ENCODE data around the gene ZCCHC2.

ZCCHC2 gene

DNA sequence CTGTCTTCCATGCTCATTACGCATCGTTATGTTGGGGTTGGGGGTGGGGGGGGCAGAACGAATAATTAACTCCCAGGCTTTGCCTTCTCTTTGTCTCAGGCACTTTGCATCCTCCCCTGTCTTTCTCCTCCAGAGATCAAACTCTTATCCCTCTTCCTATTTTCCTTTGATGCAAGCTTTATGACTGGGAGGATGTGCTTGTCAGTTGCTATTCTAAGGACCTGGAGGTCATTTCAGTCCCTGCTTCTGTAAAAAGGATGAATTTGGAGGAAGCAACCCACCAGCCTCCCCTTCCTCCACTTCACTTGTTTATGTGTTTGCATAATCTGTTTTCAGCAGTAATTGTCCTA lies 87.5 kb downstream of the ZCCHC2 start:
- no peak for DNase-seq (ENCODE audit: low spot score)

DNA sequence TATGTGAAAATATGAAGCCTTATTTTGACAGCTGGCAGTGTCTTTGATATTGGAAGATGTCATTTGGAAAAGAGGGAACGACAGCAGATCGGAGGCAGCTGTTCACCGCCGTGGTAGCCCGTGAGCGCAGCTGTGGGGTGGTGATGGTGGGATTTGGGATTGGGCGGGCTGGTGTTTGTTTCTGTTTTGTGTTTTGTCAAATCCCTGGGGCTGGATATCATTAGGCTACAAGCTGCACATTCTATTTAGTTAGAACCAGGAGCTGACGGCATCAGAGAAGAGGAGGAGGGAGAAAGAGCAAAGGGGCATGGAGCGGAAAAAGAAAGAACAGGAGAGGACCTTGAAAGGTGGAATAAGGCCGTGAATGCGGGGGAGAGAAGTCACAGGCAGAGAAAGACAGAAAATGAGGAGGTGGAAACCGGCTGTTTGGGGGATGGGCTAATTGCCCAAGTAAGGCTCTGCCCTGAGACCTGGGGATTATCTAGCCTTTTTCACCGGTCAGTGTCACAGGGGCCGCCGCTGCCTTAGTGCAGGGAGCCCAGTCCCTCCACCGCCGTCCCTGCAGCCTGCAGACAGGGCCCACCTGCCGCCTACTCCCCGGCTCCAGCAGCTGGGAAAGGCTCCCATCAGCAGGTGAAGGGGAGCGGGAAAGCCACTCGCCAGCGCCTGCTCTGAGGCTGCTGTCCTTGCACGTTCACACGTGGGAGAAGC lies 88.0 kb downstream of the ZCCHC2 start:
- no peak for DNase-seq (ENCODE audit: low spot score)

DNA sequence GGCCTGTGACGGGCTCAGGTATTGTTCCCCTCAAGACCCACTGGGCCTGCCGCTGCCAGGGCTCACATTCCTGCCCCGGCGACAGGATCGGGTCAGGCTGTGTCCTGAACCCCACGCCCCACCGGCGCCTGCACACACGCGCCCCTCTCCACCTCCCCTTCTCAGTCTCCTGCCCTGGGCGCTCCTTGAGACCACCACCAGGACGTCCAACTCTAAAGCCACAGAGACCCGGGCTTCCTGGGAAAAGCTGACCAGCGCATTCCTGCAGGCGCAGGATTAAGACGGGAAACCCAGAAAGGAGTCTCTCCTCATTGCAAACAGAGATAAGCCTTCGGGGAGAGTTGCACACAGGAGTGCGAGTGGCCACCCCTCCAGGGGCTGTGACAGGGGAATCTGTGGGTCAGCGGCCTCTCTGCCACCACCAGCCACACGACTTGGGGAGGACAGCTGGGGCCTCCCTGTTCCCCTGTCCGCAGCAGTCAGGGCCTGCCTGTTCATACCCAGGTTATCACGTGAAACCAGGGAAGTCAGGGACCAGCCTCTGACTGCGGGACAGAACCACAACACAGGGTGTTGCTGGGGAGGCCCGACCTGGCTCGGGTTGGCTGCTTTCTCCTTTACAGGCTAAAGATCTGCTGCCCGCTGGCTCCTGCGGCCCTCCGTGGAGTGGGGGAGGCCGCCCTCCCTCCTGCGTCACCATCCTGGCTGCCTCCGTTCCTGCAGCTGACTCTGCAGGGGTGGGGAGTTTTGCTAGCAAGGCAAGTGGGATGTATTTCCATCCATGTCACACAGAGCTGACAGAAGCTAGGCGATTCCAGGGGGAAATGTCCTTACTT lies 88.8 kb downstream of the ZCCHC2 start:
- no peak for DNase-seq (ENCODE audit: low spot score)

DNA sequence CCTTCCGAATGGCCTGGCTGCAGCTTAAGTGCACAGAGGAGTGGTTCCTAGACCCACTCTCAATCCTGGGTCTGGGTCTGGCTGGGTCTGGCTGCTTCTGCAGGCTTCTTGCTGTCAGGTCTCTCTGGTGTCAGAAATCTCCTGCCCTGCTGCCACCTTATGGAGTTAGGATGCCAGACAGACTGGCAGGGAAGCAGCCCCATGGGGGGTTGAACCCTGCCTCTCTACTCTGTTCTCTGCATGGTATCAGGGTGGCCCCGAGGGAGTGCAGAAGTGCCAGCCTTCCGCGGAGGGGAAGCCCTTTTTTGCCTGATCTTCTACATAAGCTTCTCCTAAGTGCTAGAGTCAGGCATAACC lies 89.4 kb downstream of the ZCCHC2 start:
- no peak for DNase-seq (ENCODE audit: low spot score)

DNA sequence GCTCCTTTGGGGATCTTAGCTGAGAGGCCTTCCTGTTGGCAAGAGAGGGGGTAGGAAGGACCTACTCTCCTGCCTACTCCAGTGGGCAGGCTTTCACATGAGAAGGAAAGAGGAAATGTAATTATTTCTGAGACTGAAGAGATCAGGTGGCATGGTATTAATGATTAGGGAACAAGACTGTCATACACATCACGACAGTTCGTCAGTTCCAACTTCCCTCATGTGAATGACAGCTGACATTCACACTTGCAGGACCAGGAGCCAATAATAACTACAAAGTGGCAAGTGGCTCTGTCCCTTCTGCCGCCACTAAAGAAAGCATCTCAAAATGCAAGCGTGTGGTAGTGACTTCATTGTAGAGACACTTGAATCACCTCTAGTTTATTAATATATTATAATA lies 90.0 kb downstream of the ZCCHC2 start:
- DNase-seq (ENCODE audit: low spot score): no peak

GRCh38 chr18:62614494-62614893 lies 91.7 kb downstream of the ZCCHC2 start:
- DNase-seq (ENCODE audit: low spot score): no peak

GRCh38 chr18:62616331-62616805 lies 93.5 kb downstream of the ZCCHC2 start:
- DNase-seq (ENCODE audit: low spot score): no peak

GRCh38 chr18:62617793-62618591 lies 95.2 kb downstream of the ZCCHC2 start:
- no peak for DNase-seq (ENCODE audit: low spot score)

- DNase-seq (ENCODE audit: low spot score): no peak
Measured at GRCh38 chr18:62618735-62619134, 95.9 kb downstream of the ZCCHC2 start.

DNA sequence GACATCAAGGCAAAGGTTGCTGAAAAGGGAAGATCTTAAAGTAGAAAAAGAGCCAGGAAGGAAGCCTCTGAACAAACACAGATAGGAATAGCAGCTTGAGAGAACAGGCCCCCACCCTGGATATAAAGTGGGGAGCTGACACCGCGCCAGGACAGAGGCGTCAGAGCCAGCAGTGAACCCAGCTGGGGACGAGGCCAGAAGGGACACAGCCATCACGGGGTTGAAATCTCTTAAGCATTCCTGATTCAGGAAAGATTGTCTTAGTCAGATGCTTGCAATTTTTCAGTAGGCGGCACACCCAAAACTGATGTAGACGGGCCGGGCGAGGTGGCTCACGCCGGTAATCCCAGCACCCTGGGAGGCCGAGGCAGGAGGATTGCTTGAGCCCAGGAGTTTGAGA lies 98.7 kb downstream of the ZCCHC2 start:
- DNase-seq (ENCODE audit: low spot score): no peak

GRCh38 chr18:62625019-62625418 lies 102.2 kb downstream of the ZCCHC2 start:
- DNase-seq (ENCODE audit: low spot score): no peak

Measured in cerebellar cortex (tissue), 1 donor.